Endothelial cell (in vitro differentiated cells): ENCODE data around the gene C4orf54. TPM values are rescaled to one million over a fixed set of nuclear protein-coding genes. Genes with fewer than 3 reads are reported as not detected.

Experiments used
- DNase-seq: peaks from one replicate; pipeline ENCODE4 v3.0.0; 2021; ENCODE audit warnings: low spot score
- H3K27ac Mint-ChIP-seq: one replicate; pipeline ENCODE4 v1.8.0; 2021; ENCODE audit warnings: mixed read lengths, inconsistent platforms; ENCODE audit not compliant: unreplicated experiment
- H3K27me3 Mint-ChIP-seq: one replicate; pipeline ENCODE4 v1.8.0; 2021; ENCODE audit warnings: mild to moderate bottlenecking, moderate library complexity, mixed read lengths, inconsistent platforms; ENCODE audit not compliant: unreplicated experiment
- H3K36me3 Mint-ChIP-seq: one replicate; pipeline ENCODE4 v1.8.0; 2021; ENCODE audit warnings: mild to moderate bottlenecking, low read depth, mixed read lengths, inconsistent platforms; ENCODE audit not compliant: unreplicated experiment
- H3K4me1 Mint-ChIP-seq: one replicate; pipeline ENCODE4 v1.8.0; 2021; ENCODE audit warnings: mild to moderate bottlenecking, mixed read lengths, inconsistent platforms; ENCODE audit not compliant: unreplicated experiment
- H3K4me3 Mint-ChIP-seq: one replicate; pipeline ENCODE4 v1.8.0; 2021; ENCODE audit warnings: mild to moderate bottlenecking, mixed read lengths, inconsistent platforms; ENCODE audit not compliant: unreplicated experiment
- H3K9me3 Mint-ChIP-seq: one replicate; pipeline ENCODE4 v1.8.0; 2021; ENCODE audit warnings: mixed read lengths, inconsistent platforms; ENCODE audit not compliant: unreplicated experiment
- CTCF ChIP-seq: fragments of 200-600 bp; sonication (generic); IDR thresholded peaks from one replicate; pipeline ENCODE4 v1.5.0; 2021; ENCODE audit warnings: antibody characterized with exemption; ENCODE audit not compliant: unreplicated experiment
- total RNA-seq: library from RNA; stranded (reverse); fragmentation: NEBNext Ultra II Directional; extraction: Animal tissue kit (Norgen Biotek cat#: 25700); gene quantifications from one replicate; pipeline ENCODE4 v1.2.1, GENCODE V29; 2021; ENCODE audit not compliant: unreplicated experiment

The C4orf54 gene
- total RNA-seq, 1 donor from 2014 or later: not detected

GRCh38 chr4:99622341-99622740 lies 35.3 kb downstream of the C4orf54 start:
- no peaks in the 10 kb centered on the region for H3K4me1 Mint-ChIP-seq
- no peak for TF ChIP-seq CTCF
- no peaks in the 10 kb centered on the region for H3K27me3 Mint-ChIP-seq
- DNase-seq: no peak
- no peaks in the 10 kb centered on the region for H3K36me3 Mint-ChIP-seq
- no peak overlapping the region for H3K27ac Mint-ChIP-seq
- no peaks in the 10 kb centered on the region for H3K9me3 Mint-ChIP-seq
- no peak overlapping the region for H3K4me3 Mint-ChIP-seq

GRCh38 chr4:99617374-99617773 lies 40.3 kb downstream of the C4orf54 start:
- no peak for TF ChIP-seq CTCF
- DNase-seq: no peak
- Mint-ChIP-seq H3K4me1 (no peaks in the 10 kb centered on the region), H3K27ac (no peak overlapping the region), H3K36me3 (no peaks in the 10 kb centered on the region), H3K27me3 (no peaks in the 10 kb centered on the region), H3K4me3 (no peak overlapping the region), H3K9me3 (no peaks in the 10 kb centered on the region)

GRCh38 chr4:99615170-99615820 lies 42.3 kb downstream of the C4orf54 start:
- no peak for TF ChIP-seq CTCF
- H3K4me3 Mint-ChIP-seq: no peak overlapping the region
- no peaks in the 10 kb centered on the region for H3K4me1 Mint-ChIP-seq
- H3K27ac Mint-ChIP-seq: no peak overlapping the region
- H3K36me3 Mint-ChIP-seq: no peaks in the 10 kb centered on the region
- H3K9me3 Mint-ChIP-seq: no peaks in the 10 kb centered on the region
- no peaks in the 10 kb centered on the region for H3K27me3 Mint-ChIP-seq
- no peak for DNase-seq

GRCh38 chr4:99614491-99614890 lies 43.1 kb downstream of the C4orf54 start:
- H3K4me3 Mint-ChIP-seq: no peak overlapping the region
- DNase-seq: no peak
- H3K27ac Mint-ChIP-seq: no peak overlapping the region
- H3K9me3 Mint-ChIP-seq: no peaks in the 10 kb centered on the region
- H3K27me3 Mint-ChIP-seq: no peaks in the 10 kb centered on the region
- no peak for TF ChIP-seq CTCF
- H3K36me3 Mint-ChIP-seq: no peaks in the 10 kb centered on the region
- H3K4me1 Mint-ChIP-seq: no peaks in the 10 kb centered on the region

- H3K4me3 Mint-ChIP-seq: no peak overlapping the region
- no peak overlapping the region for H3K27ac Mint-ChIP-seq
- H3K4me1 Mint-ChIP-seq: no peaks in the 10 kb centered on the region
- no peaks in the 10 kb centered on the region for H3K27me3 Mint-ChIP-seq
- no peaks in the 10 kb centered on the region for H3K9me3 Mint-ChIP-seq
- no peak for TF ChIP-seq CTCF
- no peak for DNase-seq
- no peaks in the 10 kb centered on the region for H3K36me3 Mint-ChIP-seq
Observed at GRCh38 chr4:99612704-99613103, 44.9 kb downstream of the C4orf54 start.
